Stimulated activated CD8-positive, alpha-beta memory T cell treated with anti-CD3 and anti-CD28 coated beads, Interleukin-7, amount 100 ng/mL, for 48 hours (primary cell): ENCODE results near the gene CACNA1F.

Source experiments
- DNase-seq, 2 donors: peaks; one replicate each; pipeline ENCODE4 v3.0.0-alpha.2; 2020; ENCODE audit warnings: low read depth in 1 of 2; ENCODE audit errors: extremely low read depth in 1 of 2

CACNA1F gene

DNA sequence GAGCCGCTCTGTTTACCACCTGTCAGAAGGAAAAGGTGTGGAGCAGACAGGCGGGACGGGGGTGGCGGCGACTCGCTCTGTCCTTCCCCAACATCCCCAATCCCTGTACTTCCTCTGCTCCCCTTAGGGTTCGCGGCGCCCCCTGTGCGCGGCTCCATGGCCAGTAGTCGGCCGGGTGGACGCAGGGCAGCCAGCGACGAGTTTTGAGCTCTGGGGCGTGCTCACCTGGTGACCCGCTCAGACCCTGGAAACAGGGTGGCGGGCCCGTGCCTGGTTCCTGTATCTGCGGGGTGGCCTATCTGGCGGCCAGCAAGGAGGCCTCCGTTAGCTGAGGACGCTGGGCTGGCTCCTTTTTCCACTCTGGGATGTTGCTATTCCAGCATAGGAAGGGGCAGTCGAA is 75.9 kb downstream of the CACNA1F start:
- no peak for DNase-seq

DNA sequence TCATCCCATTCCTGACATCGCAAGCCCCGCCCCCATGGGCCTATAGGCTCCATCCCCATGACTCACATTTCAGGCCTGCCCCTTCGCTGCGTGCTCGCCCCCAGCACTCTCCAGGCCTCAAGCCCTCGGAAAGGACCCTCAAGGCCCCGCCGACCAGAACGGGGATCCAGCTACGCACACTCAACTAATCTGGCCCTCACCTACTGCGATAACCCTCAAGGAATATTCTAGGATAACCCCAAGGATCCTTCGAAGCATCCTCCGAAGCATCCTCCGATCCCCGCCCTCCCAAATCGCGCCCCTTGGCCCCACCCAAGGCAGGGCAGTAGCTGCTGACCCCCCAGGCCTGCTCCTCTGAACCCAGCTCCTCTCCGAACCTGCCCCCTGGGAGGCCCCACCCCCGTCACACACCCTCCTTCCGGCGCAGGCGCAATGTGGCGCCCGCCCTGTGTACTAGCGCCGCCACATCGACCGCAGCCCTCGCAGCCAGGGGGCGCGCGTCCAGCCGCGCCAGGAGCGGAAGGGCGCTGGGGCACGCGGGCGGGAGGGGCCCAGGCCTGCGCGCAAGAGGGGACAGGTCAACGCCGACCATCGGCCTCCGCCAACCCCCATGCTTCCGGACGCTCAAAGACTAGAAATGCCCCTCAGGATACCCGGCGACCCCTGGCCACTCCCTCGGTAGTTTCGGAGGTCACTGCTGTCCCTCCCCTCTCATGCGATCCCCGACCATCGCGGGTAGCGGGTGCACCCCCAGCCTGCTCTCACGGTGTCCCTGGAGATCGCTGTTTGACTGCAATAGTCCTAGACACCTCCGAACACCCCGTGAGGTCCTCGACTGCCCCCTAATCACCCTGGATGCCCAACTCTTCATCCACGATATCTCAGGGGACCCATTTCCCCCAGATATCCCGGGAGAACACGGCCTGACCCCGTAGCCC is 77.0 kb downstream of the CACNA1F start:
- peak; percentile 63 to 75 for DNase-seq

DNA sequence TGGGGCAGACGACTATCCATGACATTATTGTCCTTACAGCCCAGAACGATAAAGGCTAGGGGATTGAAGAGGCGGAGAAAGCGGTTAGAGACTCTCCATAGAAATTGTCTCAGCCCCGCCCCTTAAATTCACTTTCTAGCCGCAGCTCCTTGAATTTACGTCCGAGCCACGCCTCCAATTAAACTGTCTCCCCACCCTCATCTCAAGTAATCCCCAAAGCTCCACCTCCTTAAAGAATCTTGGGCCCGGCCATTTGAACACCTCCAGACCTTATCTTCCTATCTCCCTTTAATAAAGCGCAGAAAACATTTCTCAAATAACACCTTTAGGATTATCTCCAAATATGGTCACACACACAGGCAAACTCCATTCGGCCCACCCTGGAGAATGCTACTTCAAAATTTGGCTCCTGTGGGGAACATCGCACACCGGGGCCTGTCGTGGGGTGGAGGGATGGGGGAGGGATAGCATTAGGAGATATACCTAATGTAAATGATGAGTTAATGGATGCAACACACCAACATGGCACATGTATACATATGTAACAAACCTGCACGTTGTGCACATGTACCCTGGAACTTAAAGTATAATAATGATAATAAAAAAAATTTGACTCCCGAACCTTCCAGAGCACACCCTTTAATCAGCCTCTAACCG is 77.8 kb downstream of the CACNA1F start:
- DNase-seq: no peak
